ENCODE data around the gene DDC. TPM values are rescaled to one million over a fixed set of nuclear protein-coding genes. Genes with fewer than 3 reads are reported as not detected.

The DDC gene
- polyA plus RNA-seq, 1 donor (not counting 4 experiments of a cell fraction or from before 2014, with no cell fraction given): not detected

DNA sequence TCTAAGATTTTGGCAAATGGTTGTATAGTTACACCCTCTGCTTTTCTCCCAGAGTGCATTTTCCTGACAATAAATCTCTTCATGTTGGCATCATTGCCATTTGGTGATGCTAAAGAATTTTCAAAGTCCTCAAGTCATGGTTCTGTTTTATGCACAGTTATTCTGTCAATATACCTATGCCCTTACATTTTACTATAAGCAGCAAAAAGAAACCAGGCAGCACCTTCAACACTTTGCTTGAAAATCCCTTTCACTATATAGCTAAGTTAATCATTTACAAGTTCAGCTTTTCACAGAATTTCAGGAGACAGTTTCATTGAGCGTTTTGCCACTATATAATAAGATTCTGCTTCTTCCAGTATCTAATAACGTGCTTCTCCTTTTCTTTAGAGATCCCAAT is 137.7 kb downstream of the DDC start:
- no peaks in the 10 kb centered on the region for H3K36me3 ChIP-seq (ENCODE audit: control insufficient read depth in 2 of 2, extremely low read depth in 1 of 2, insufficient read depth in 2 of 2, low read length in 2 of 2)
- H3K9me1 ChIP-seq (ENCODE audit: control insufficient read depth, extremely low read depth, insufficient read depth, low read length): no peaks in the 10 kb centered on the region
- DNase-seq (ENCODE audit: low read depth, low spot score): no peak
- no peaks in the 10 kb centered on the region for H4K20me1 ChIP-seq (ENCODE audit: control insufficient read depth, extremely low read depth, insufficient read depth, low read length)
- FAIRE-seq: no peak
- no peak overlapping the region for H3K9ac ChIP-seq (ENCODE audit: control insufficient read depth, extremely low read depth, insufficient read depth, low read length)
- H3K9me3 ChIP-seq (ENCODE audit: control insufficient read depth, low read depth, low read length): no peaks in the 10 kb centered on the region
- H3K4me1 ChIP-seq (ENCODE audit: control insufficient read depth, extremely low read depth, insufficient read depth, low read length): no peaks in the 10 kb centered on the region
- no peaks in the 10 kb centered on the region for H3K27me3 ChIP-seq (ENCODE audit: control insufficient read depth, extremely low read depth, insufficient read depth, low read length)
- H3K4me2 ChIP-seq (ENCODE audit: control insufficient read depth, extremely low read depth, insufficient read depth, low read depth, low read length): no peak overlapping the region
- H3K79me2 ChIP-seq (ENCODE audit: control insufficient read depth, insufficient read depth, low read length): no peaks in the 10 kb centered on the region
- no peak overlapping the region for H2AFZ ChIP-seq (ENCODE audit: control insufficient read depth, low read length)
- no peak for TF ChIP-seq CTCF (optimal IDR thresholded peaks at IDR 0.05 in 1 of 3, IDR thresholded peaks at IDR 0.05 in 1 of 3, conservative IDR thresholded peaks at IDR 0.05 in 1 of 3; ENCODE audit: extremely low read depth in 1 of 3, insufficient read depth in 2 of 3, low read length in 3 of 3)
- no peak overlapping the region for H3K4me3 ChIP-seq (ENCODE audit: control insufficient read depth in 2 of 3, extremely low read depth in 1 of 3, insufficient read depth in 2 of 3, low read depth in 1 of 3, low read length in 3 of 3)
- H3K27ac ChIP-seq (ENCODE audit: control insufficient read depth, insufficient read depth, low read length): no peak overlapping the region
- dilution Hi-C loops (cut with MboI; ENCODE audit: extremely low pct_ligation_motif_present, low sequenced_read_pairs): no loop called here

DNA sequence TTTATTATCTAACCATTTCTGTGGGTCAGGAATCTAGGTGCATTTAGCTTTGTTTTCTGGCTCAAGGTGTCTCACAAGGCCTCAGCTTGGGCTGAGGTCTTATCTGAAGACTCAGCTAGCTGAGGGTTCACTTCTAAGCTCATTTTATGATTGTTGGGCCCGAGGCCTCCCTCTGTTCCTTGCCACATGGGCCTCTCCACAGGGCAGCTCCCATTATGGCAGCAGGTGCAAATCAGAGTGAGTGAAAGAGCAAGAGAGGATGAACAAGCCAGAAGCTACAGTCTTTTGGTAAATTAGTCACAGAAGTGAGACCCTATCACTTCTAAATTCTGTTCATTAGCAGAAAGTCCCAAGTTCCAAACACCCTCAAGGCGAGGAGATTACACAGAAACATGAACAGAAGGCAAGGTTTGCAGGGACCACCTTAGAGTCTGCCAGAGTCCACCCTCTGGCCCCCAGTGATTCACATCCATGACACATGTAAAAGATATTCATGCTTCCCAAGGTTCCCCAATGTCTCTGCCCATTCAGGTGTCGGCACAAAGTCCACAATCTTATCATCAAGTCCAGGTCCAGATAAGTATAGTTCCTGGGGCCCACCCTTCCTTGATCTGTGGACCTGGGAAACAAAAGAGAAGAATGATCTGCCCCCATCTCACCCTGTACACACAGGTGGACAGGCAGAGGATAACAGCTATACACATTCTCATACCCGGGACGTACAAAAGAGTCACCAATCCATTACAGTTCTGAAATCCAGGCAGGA is 138.7 kb downstream of the DDC start:
- no peaks in the 10 kb centered on the region for H3K79me2 ChIP-seq (ENCODE audit: control insufficient read depth, insufficient read depth, low read length)
- no peaks in the 10 kb centered on the region for H4K20me1 ChIP-seq (ENCODE audit: control insufficient read depth, extremely low read depth, insufficient read depth, low read length)
- TF ChIP-seq CTCF (optimal IDR thresholded peaks at IDR 0.05 in 1 of 3, IDR thresholded peaks at IDR 0.05 in 1 of 3, conservative IDR thresholded peaks at IDR 0.05 in 1 of 3; ENCODE audit: extremely low read depth in 1 of 3, insufficient read depth in 2 of 3, low read length in 3 of 3): no peak
- TF ChIP-seq EZH2 (IDR thresholded peaks at IDR 0.05; ENCODE audit: low read length): no peak
- no peak overlapping the region for H3K4me3 ChIP-seq (ENCODE audit: control insufficient read depth in 2 of 3, extremely low read depth in 1 of 3, insufficient read depth in 2 of 3, low read depth in 1 of 3, low read length in 3 of 3)
- dilution Hi-C loops (cut with MboI; ENCODE audit: extremely low pct_ligation_motif_present, low sequenced_read_pairs): no loop called here
- no peak for FAIRE-seq
- H2AFZ ChIP-seq (ENCODE audit: control insufficient read depth, low read length): no peak overlapping the region
- H3K27me3 ChIP-seq (ENCODE audit: control insufficient read depth, extremely low read depth, insufficient read depth, low read length): no peaks in the 10 kb centered on the region
- no peak overlapping the region for H3K4me2 ChIP-seq (ENCODE audit: control insufficient read depth, extremely low read depth, insufficient read depth, low read depth, low read length)
- H3K9ac ChIP-seq (ENCODE audit: control insufficient read depth, extremely low read depth, insufficient read depth, low read length): no peak overlapping the region
- H3K27ac ChIP-seq (ENCODE audit: control insufficient read depth, insufficient read depth, low read length): no peak overlapping the region
- DNase-seq (ENCODE audit: low read depth, low spot score): no peak
- H3K9me3 ChIP-seq (ENCODE audit: control insufficient read depth, low read depth, low read length): no peaks in the 10 kb centered on the region
- H3K36me3 ChIP-seq (ENCODE audit: control insufficient read depth in 2 of 2, extremely low read depth in 1 of 2, insufficient read depth in 2 of 2, low read length in 2 of 2): no peaks in the 10 kb centered on the region
- H3K4me1 ChIP-seq (ENCODE audit: control insufficient read depth, extremely low read depth, insufficient read depth, low read length): no peaks in the 10 kb centered on the region
- H3K9me1 ChIP-seq (ENCODE audit: control insufficient read depth, extremely low read depth, insufficient read depth, low read length): no peaks in the 10 kb centered on the region

Data from keratinocyte (primary cell).